Gastroesophageal sphincter (tissue), 4 donors: ENCODE results near the gene TAGLN2. TPM values are rescaled to one million over a fixed set of nuclear protein-coding genes. Genes with fewer than 3 reads are reported as not detected.

Source experiments
- ATAC-seq: fragments of 150-250 bp; one replicate; pipeline ENCODE4 v1.9.1; 2016; ENCODE audit warnings: mild to moderate bottlenecking, moderate library complexity
- H3K27ac ChIP-seq, 4 donors: fragments of 200-600 bp; sonication (generic) in 3 of 4; 1 replicate in 3 of 4; 2 replicates in 1 of 4; pipeline ENCODE4 v1.5.1; 2016 to 2019
- H3K27me3 ChIP-seq: fragments of 200-600 bp; sonication (generic); one replicate; pipeline ENCODE4 v1.5.1; 2019
- H3K36me3 ChIP-seq, 2 donors: fragments of 200-600 bp; sonication (generic); one replicate each; pipeline ENCODE4 v1.5.1; 2019; ENCODE audit warnings: control low read depth in 1 of 2
- H3K4me1 ChIP-seq, 3 donors: fragments of 200-600 bp; sonication (generic); 1 replicate in 2 of 3; 2 replicates in 1 of 3; pipeline ENCODE4 v1.5.1; 2016 to 2019; ENCODE audit warnings: control low read depth in 2 of 3
- H3K4me3 ChIP-seq, 2 donors: fragments of 200-600 bp; sonication (generic); one replicate each; pipeline ENCODE4 v1.5.1; 2019; ENCODE audit warnings: mild to moderate bottlenecking in 1 of 2, moderate library complexity in 1 of 2
- H3K9me3 ChIP-seq, 3 donors: fragments of 200-600 bp; sonication (generic); one replicate each; pipeline ENCODE4 v1.5.1; 2017 to 2019; ENCODE audit warnings: control low read depth in 2 of 3
- CTCF ChIP-seq, 4 experiments: fragments of 200-600 bp in 2 of 4; fragments of 450-650 bp in 2 of 4; sonication (generic) in 1 of 4; IDR thresholded peaks; one replicate each; pipeline ENCODE4 v1.5.1; 2017 to 2019; ENCODE audit warnings: antibody characterized with exemption in 4 of 4, mild to moderate bottlenecking in 2 of 4, moderate library complexity in 2 of 4
- EP300 ChIP-seq: sonication (generic); formaldehyde crosslinking; IDR thresholded peaks from one replicate; pipeline ENCODE4 v1.6.1; 2017; ENCODE audit warnings: antibody characterized with exemption, mild to moderate bottlenecking
- POLR2A ChIP-seq, 2 donors: fragments of 450-650 bp; IDR thresholded peaks; one replicate each; pipeline ENCODE4 v1.6.1; 2017; ENCODE audit warnings: antibody characterized with exemption in 2 of 2, mild to moderate bottlenecking in 2 of 2, moderate library complexity in 1 of 2
- POLR2AphosphoS5 ChIP-seq: sonication (generic); formaldehyde crosslinking; IDR thresholded peaks from one replicate; pipeline ENCODE4 v1.6.1; 2017; ENCODE audit warnings: antibody characterized with exemption
- whole genome bisulfite sequencing, 2 donors: methylation state at CpG; one replicate each; pipeline ENCODE4 v1.1.5; 2018; ENCODE audit warnings: low coverage in 1 of 2; 5-methylcytosine and 5-hydroxymethylcytosine counted together
- total RNA-seq, 4 donors: library from RNA; depleted of rRNA; stranded (reverse); fragments of >200 nt; gene quantifications; one replicate each; pipeline ENCODE4 v1.1.0, GENCODE V29; 2016

Gene TAGLN2
- total RNA-seq, 4 donors from 2014 or later: 75.3 to 239 (median 217) TPM

DNA sequence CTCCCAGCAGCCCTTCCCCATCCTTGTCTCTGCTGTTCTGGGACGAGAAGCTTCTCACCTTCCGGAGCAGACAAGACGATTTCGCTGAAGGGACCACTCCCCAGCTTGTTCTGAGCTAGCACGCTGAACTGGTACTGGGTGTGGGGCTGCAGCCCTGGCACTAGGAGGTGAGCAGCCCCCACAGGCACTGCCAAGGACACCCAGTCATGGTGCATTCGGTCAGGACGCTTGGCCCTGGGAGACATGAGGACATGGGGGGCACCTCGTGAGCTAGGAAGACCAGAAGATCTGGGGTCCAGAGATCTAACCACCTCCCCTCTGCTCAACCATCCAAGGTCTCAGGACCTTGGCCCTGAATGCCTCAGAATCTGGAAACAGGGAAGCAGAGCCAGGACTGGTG, 5.3 kb upstream of the TAGLN2 start:
- Histone ChIP-seq H3K4me3 (no peak overlapping the region), H3K36me3 (no peaks in the 10 kb centered on the region), H3K27ac (no peak overlapping the region), H3K4me1 (peaks cover 0 to 13% (median 5%) of the 10 kb centered on the region in 3 donors), H3K27me3 (peaks cover 14% of the 10 kb centered on the region), H3K9me3 (no peaks in the 10 kb centered on the region)
- ATAC-seq: no peak
- 40% methylated on average over 1 of the region's 8 CpGs; no CpG with 5 or more reads in 1 of the 2 donors for WGBS, 2 donors
- TF ChIP-seq CTCF (IDR thresholded peaks at IDR 0.05) (no peak), POLR2A (IDR thresholded peaks at IDR 0.05) (no peak), POLR2AphosphoS5 (no peak), EP300 (no peak)

DNA sequence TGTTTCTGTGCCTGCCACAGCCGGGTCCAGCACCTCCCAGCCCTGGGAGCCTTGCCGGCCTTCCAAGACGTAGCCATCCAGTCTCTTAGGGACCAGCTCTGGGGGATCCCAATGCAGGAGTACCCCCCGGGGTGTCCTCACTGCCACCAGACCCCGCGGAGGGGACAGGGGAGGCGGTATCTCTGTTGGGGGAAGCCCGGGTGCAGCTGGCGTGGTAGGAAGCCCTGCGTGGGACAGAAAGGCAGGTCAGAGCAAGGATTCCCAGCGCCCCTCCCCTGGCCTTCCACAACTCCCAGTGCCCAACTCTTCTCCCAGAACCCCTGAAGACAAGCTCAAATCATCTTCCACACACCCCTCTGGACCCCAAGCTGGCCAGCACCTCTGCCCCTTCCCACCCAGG, 4.9 kb upstream of the TAGLN2 start:
- Histone ChIP-seq H3K27ac (no peak overlapping the region), H3K9me3 (no peaks in the 10 kb centered on the region), H3K4me1 (peaks cover 0 to 13% (median 5%) of the 10 kb centered on the region in 3 donors), H3K4me3 (no peak overlapping the region), H3K36me3 (no peaks in the 10 kb centered on the region), H3K27me3 (peaks cover 10% of the 10 kb centered on the region)
- WGBS, 2 donors: 76% methylated on average over 4 of the region's 11 CpGs; no CpG with 5 or more reads in 1 of the 2 donors
- TF ChIP-seq POLR2AphosphoS5 (no peak), EP300 (no peak), CTCF (IDR thresholded peaks at IDR 0.05) (no peak), POLR2A (IDR thresholded peaks at IDR 0.05) (no peak)
- no peak for ATAC-seq

DNA sequence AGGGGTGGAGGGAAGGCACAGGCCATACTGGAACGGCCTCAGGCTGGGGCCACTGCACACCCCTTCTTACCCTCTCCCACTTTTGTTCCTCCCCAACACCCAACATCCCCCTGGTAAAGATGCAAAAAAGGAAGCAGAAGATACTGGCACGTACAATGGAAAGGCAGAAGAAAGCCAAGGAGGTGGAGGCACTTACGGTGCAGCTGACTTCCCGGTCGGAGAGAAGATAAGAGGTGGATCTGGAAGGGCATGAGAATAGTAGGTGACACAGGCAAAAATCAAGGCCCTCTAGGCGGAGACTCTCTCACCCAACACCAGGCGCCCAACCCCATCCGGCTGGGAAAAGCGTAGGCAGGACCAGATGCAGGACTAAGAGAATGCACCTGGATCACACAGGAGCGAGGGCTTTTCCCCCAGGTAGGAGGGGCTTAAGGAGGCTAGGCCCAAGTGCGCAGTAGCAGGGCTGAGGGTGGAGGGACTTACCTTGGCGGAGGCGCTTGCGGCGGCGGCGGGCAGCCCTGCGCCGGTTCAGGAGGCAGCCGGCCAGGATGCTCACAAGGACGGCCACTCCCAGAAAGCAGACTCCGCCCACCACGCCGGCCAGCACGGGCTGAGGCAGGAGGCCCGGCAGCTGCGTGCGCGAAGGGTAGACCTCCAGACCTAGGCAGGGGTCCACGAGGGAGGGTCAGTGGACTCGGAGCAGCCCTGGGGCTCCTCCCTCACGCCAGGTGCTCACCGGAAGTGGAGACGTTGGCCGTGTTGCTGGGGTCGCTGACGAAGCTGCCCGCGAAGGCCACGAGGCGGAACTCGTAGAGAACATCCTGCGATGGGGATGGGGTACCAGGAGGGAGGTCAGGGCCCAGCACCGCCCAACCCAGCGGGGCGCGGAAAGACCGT, 4.1 kb upstream of the TAGLN2 start:
- 78 to 80% methylated on average over 4 to 11 of the region's 48 CpGs for WGBS, 2 donors
- Histone ChIP-seq H3K36me3 (no peaks in the 10 kb centered on the region), H3K27ac (no peak overlapping the region), H3K9me3 (no peaks in the 10 kb centered on the region), H3K27me3 (peaks cover 6% of the 10 kb centered on the region), H3K4me3 (no peak overlapping the region), H3K4me1 (peaks cover 0 to 13% (median 5%) of the 10 kb centered on the region in 3 donors)
- TF ChIP-seq POLR2A (IDR thresholded peaks at IDR 0.05) (no peak), EP300 (no peak)
- no peak for ATAC-seq

DNA sequence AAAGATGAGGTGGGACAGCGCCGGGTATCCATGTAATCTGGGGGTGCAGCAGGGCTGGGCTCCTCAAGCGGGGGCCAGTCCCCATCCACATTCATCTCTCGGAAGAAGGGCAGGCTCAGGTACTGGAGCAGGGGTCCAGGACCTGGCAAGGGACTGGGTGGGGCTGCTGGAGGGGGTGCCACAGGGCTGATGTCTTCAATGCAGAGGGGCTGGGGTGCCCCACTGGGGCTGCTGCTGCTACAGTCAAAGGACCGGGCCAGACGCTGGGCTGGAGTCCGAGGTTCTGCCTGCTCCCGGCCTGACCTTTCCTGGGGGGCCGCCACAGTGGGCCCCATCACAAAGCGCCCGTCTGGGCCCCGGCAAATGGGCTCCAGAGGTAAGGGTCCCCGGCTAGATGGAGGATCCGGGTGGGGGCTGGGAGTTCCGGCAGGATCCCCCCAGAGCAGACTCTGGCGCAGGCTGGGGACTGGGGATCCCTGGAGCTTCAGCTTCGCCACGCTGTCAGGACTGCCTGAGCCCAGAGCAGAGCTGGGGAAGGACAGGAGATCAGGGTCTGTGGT, 3.3 kb upstream of the TAGLN2 start:
- no peak for TF ChIP-seq EP300
- TF ChIP-seq CTCF (IDR thresholded peaks at IDR 0.05): no peak
- no peak for TF ChIP-seq POLR2AphosphoS5
- no peak for TF ChIP-seq POLR2A (IDR thresholded peaks at IDR 0.05)
- no CpG with 5 or more reads among the region's 18 CpGs for WGBS, 2 donors
- Histone ChIP-seq H3K4me1 (peaks cover 0 to 20% (median 5%) of the 10 kb centered on the region in 3 donors), H3K4me3 (no peak overlapping the region), H3K36me3 (no peaks in the 10 kb centered on the region), H3K27me3 (peaks cover 6% of the 10 kb centered on the region), H3K27ac (no peak overlapping the region), H3K9me3 (no peaks in the 10 kb centered on the region)
- ATAC-seq: no peak

GRCh38 chr1:159927849-159928431, 2.6 kb upstream of the TAGLN2 start:
- TF ChIP-seq POLR2AphosphoS5 (no peak), CTCF (IDR thresholded peaks at IDR 0.05) (no peak), POLR2A (IDR thresholded peaks at IDR 0.05) (no peak), EP300 (no peak)

More at GRCh38 chr1:159927849-159928431, 2.6 kb upstream of the TAGLN2 start:
- H3K4me3 ChIP-seq: no peak overlapping the region
- no peak for ATAC-seq
- peaks cover 0 to 26% (median 5%) of the 10 kb centered on the region in 3 donors for H3K4me1 ChIP-seq
- no peak overlapping the region for H3K27ac ChIP-seq
- 58% methylated on average over 9 of the region's 13 CpGs; no CpG with 5 or more reads in 1 of the 2 donors for WGBS, 2 donors
- no peaks in the 10 kb centered on the region for H3K9me3 ChIP-seq
- H3K36me3 ChIP-seq: no peaks in the 10 kb centered on the region
- peaks cover 6% of the 10 kb centered on the region for H3K27me3 ChIP-seq
